ENCODE measurements around the gene OTOA.
"Not testable (repeated sequence)": the region's sequence is repeated elsewhere in the genome, so short reads cannot be mapped to it uniquely, and the experiment has no call there.

Gene OTOA

GRCh38 chr16:21683184-21683583 is 19.4 kb downstream of the OTOA start:
- no peak for DNase-seq

- peak; percentile 43 for DNase-seq
Measured at GRCh38 chr16:21684199-21684598, 20.4 kb downstream of the OTOA start.

GRCh38 chr16:21685034-21685455 is 21.3 kb downstream of the OTOA start:
- DNase-seq = no peak

- DNase-seq = no peak
Measured at GRCh38 chr16:21689107-21689506, 25.3 kb downstream of the OTOA start.

DNA sequence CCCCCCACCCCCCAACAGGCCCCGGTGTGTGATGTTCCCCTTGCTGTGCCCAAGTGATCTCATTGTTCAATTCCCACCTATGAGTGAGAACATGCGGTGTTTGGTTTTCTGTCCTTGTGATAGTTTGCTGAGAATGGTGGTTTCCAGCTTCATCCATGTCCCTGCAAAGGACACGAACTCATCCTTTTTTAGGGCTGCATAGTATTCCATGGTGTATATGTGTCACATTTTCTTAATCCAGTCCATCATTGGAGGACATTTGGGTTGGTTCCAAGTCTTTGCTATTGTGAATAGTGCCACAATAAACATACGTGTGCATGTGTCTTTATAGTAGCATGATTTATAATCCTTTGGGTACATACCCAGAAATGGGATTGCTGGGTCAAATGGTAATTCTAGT is 27.2 kb downstream of the OTOA start:
- not testable (repeated sequence) for DNase-seq

DNA sequence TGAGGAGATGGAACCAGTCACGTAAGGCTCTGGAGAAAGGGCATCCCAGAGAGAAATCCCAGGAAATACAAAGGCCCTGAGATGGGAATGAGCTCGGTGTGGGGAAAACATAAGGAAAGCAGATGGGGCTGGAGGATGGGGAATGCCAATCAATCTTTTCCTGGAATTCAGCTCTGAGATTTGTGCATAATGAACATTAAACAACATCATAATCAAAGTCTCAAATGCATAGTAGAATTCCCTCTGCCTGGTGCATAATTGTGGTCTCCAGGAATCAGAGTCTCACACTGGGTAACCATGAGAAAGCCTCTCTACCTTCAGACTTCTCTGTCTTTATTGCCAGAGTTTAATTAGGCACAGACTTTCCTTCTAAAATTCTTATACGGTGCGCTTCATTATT is 30.8 kb downstream of the OTOA start:
- no peak for DNase-seq

DNA sequence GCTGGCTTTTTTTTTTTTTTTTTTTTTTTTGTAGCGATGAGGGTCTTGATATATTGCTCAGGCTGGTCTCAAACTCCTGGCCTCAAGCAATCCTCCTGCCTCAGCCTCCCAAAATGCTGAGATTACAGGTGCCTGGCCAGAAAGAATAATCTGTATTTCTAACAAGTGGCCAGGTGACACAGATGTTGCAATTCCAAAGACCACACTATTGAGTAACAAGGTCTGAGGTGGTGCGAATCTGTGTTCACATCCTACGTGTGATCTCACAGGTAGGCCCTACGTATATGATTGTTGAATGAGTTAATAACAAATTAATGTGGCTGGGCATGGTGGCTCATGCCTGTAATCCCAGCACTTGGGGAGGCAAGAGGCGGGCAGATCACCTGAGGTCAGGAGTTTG is 33.3 kb downstream of the OTOA start:
- DNase-seq = no peak

DNA sequence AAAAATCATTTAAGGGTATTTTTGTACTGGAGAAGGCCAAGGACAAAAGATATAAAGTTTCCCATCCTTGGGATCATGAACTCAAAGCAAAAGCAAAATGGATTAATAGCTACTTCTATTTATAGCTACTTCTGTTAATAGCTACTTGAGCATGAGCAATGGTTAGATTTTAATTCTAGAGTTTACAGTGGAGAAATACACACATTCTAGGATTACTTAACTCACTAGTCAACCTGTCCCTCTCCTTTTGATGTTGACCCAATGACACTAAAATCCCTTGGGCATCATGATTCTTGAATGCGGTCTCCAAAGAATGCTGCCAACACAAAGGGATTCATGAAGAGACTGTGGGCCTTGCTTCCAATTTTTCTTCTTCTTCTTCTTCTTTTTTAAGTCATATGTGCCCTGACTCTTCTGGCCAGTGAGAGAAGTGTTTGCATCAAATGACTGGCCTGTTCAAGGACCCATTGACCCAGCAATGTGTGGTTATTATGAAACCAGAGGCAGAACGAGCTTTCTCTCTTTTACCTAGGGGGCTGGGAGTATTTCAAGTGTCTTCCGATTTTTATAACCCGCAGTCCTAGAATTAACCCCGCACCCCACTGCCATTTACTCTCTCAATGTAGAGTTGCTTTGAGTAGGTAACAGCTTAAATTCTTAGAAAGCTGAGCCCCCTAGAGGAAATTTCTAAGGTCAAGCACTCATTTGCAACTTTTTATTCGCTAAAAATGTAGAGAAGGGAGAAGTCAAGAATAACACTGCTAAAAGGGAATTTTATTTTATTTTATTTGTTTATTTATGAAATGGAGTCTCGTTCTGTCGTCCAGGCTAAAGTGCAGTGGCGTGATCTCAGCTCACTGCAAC is 34.6 kb downstream of the OTOA start:
- no peak for DNase-seq

DNA sequence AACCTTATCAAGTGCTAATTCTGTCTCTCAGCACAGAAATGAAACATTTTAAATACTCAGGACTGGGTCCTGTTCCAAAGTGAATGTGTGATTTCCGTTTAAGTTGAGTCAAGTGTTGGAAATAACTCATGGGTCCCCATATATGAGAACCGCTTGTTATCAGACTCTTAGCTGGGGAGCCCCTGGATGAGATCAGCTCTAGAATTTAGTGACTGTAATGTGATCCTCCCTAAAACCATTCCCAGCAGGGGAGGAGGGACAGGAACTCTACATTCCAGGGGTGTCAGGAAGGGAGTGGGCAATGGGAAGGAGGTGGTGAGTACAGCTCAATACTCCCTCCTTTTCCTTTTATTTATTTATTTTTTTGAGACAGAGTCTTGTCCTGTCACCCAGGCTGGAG is 37.5 kb downstream of the OTOA start:
- DNase-seq = no peak

- DNase-seq = no peak
Measured at GRCh38 chr16:21702276-21702675, 38.5 kb downstream of the OTOA start.

DNA sequence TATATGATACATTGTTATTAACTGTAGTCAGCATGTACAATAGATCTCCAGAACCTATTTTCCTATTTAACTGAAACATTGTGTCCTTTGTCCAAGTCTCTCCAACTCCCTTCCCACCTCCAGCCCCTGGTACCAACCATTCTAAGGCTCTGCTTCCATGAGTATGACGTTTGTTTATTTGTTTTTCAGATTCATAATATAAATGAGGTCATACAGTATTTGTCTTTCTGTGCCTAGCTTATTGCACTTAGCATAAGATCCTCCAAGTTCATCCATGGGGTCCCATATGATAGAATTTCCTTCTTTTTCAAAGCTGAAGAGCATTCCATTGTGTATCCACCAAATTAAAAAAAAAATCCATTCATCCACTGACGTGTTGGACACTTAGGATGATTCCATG is 39.4 kb downstream of the OTOA start:
- no peak for DNase-seq

GRCh38 chr16:21703589-21704174 is 39.9 kb downstream of the OTOA start:
- DNase-seq = no peak

GRCh38 chr16:21704266-21704665 is 40.5 kb downstream of the OTOA start:
- no peak for DNase-seq

GRCh38 chr16:21704733-21705132 is 41.0 kb downstream of the OTOA start:
- DNase-seq = no peak

DNA sequence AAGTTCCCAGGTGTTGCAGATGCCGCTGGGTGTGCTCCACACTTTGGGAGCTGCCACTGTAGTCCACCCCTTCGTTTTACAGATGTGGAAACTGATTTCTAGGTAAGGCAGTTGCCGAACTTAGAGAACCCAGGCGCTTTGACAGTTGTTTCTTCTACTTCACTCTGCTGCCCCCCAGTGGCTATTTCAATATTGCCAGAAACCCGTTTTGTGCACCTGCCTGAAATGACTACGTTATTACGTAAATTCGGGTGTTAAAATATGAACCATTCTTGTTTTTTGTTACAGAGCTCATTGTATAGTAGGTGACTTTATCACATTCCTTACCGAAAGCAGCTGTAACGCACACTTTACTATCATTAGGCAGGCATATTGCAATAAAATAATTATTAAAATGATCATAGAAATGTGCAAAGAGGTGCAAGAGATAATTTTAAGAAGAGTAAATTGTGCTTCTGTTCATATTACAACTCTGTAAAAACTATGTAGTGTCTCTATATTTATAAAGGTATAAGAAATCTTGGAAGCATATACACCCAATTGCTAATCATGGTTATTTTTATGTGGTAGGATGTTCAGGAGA is 44.9 kb downstream of the OTOA start:
- peak; percentile 81 for DNase-seq

DNA sequence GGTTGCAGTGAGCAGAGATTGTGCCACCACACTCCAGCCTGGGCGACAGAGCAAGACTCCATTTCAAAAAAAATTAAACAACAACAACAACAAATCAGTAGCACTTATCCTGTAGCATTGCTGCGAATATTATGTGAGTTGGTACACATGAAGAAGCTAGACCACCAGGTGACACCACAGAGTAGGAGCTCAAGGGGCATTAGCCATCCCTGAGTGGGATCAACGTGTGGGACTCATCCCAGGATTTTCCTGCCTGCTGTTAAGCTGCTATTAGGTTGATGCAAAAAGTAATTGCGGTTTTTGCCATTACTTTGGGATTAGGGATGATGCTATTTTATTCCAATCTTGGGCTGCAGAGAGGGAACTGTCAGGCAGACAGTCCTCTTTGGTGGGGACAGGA is 47.2 kb downstream of the OTOA start:
- no peak for DNase-seq

- DNase-seq = no peak
Measured at GRCh38 chr16:21713549-21714368, 50.0 kb downstream of the OTOA start.

- not testable (repeated sequence) for DNase-seq
Measured at GRCh38 chr16:21714369-21714618, 50.5 kb downstream of the OTOA start.

DNA sequence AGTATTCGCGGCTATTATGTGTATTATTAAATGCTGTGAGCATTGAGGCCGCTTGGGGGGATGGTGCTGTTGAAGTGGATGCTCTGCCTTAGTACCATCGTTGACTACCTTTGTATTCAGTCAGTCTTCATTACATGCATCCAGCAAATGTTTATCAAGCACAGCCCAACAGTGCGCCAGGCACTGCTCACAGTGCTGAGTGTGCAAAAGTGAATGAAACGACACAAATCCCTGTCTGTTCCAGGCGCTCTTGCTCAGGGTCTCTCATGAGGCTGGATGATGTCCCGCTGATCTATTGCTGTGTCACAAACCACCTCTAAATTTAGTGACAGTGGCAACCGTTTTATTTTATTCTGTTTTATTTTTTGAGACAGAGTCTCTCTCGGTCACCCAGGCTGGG is 53.8 kb downstream of the OTOA start:
- no peak for DNase-seq

GRCh38 chr16:21719283-21719682 is 55.5 kb downstream of the OTOA start:
- DNase-seq = no peak

DNA sequence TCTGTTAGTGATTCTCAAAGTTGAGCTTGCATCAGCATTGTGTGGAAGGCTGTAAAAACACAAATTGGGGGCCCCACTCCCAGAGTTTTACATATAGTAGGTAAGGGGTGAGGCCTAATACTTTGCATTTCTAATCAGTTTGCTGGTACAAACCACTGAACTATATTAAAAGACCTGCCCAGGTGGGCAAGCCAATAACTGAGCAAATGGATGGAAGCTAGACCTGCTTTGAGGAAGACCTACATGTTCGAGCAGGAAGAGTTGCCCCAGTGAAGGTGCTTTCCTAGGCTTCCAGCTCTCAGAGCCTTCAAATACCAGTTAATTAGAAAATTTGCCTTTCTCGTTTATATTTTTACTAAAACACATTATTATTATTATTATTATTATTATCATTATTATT is 56.8 kb downstream of the OTOA start:
- no peak for DNase-seq

- no peak for DNase-seq
Measured at GRCh38 chr16:21722771-21723455, 59.1 kb downstream of the OTOA start.

GRCh38 chr16:21723532-21723931 is 59.8 kb downstream of the OTOA start:
- no peak for DNase-seq
